Loucy (cell line): ENCODE measurements around the gene HYAL3.

ENCODE experiments used
- H2AFZ ChIP-seq: fragments of 200-600 bp; sonication (generic); 2 replicates; pipeline ENCODE4 v1.6.0; 2016; ENCODE audit warnings: antibody characterized with exemption, mild to moderate bottlenecking, low read length, moderate library complexity
- H3F3A ChIP-seq: fragments of 200-600 bp; 2 replicates; pipeline ENCODE4 v1.6.0; 2016; ENCODE audit warnings: antibody characterized with exemption, low read depth, mild to moderate bottlenecking
- H3K27me3 ChIP-seq: fragments of 200-600 bp; sonication (generic); 2 replicates; pipeline ENCODE4 v1.6.1; 2014; ENCODE audit warnings: low read length, mild to moderate bottlenecking; ENCODE audit not compliant: insufficient read depth, poor library complexity, severe bottlenecking
- H3K36me3 ChIP-seq: fragments of 200-600 bp; sonication (generic); 2 replicates; pipeline ENCODE4 v1.6.1; 2016; ENCODE audit warnings: low read length; ENCODE audit not compliant: insufficient read depth
- H3K4me1 ChIP-seq: fragments of 200-600 bp; sonication (generic); 2 replicates; pipeline ENCODE4 v1.5.1; 2014; ENCODE audit warnings: low read length, mild to moderate bottlenecking; ENCODE audit not compliant: insufficient read depth, poor library complexity, severe bottlenecking
- H3K4me2 ChIP-seq: fragments of 200-600 bp; sonication (generic); 2 replicates; pipeline ENCODE4 v1.6.0; 2014; ENCODE audit warnings: antibody characterized with exemption, low read length, low read depth, mild to moderate bottlenecking; ENCODE audit not compliant: poor library complexity, severe bottlenecking
- H3K4me3 ChIP-seq: fragments of 200-600 bp; sonication (generic); 2 replicates; pipeline ENCODE4 v1.5.1; 2014; ENCODE audit warnings: low read length, mild to moderate bottlenecking, mixed read lengths; ENCODE audit not compliant: poor library complexity, severe bottlenecking
- H3K79me2 ChIP-seq: fragments of 200-600 bp; sonication (generic); 2 replicates; pipeline ENCODE4 v1.6.1; 2014; ENCODE audit warnings: low read length; ENCODE audit not compliant: insufficient read depth
- H3K9ac ChIP-seq: fragments of 200-600 bp; sonication (generic); 2 replicates; pipeline ENCODE4 v1.6.0; 2014; ENCODE audit warnings: mild to moderate bottlenecking, low read depth, low read length, moderate library complexity; ENCODE audit not compliant: poor library complexity, severe bottlenecking
- H3K9me2 ChIP-seq: fragments of 200-600 bp; sonication (generic); replicated peaks from 2 replicates; pipeline ENCODE4 v1.6.1; 2016; ENCODE audit warnings: low read depth, low read length, mixed read lengths
- H3K9me3 ChIP-seq: fragments of 200-600 bp; sonication (generic); 2 replicates; pipeline ENCODE4 v1.6.1; 2014; ENCODE audit warnings: mild to moderate bottlenecking, antibody characterized with exemption, low read length, low read depth; ENCODE audit not compliant: insufficient read depth
- H4K20me1 ChIP-seq: fragments of 200-600 bp; sonication (generic); 2 replicates; pipeline ENCODE4 v1.6.0; 2014; ENCODE audit warnings: antibody characterized with exemption, low read length, mild to moderate bottlenecking; ENCODE audit not compliant: insufficient read depth, poor library complexity, severe bottlenecking
- EZH2phosphoT487 ChIP-seq: fragments of 200-600 bp; IDR thresholded peaks from 2 replicates; pipeline ENCODE4 v1.6.1; 2018; ENCODE audit warnings: antibody characterized with exemption, mild to moderate bottlenecking, moderate library complexity, borderline replicate concordance
- TF ChIP-seq, protein P1 (sequence below): fragments of 200-600 bp; sonication (generic); conservative IDR thresholded peaks from 2 replicates; pipeline ENCODE4 v1.5.1; 2014; ENCODE audit warnings: mild to moderate bottlenecking, antibody characterized with exemption, low read length

The HYAL3 gene

DNA sequence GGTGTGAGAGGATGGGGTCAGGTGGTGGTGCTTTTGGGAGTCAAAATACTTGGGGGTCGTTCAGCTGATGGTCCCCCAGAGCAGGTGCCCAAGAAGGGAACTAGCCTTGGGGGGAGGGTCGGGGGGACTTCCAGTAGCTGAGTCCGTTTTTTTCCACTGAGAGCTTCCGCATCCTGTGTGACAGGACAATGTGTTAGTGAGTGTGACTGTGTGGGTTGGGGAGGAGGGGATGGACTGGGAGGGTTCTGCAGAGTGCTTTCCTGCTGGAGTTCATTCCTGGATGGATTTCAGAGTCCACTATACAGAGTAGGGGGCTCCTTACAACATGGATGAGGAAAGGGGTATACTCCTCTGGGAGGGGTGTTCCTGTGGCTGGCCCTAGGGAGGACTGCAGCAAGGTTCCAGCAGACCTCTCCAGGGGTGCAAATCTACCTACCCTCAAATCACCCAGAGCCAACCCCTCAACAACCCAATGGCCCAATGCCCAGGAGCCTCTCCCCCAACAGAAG is 23.9 kb upstream of the HYAL3 start:
- Histone ChIP-seq H3K4me2 (no peak overlapping the region), H3K27me3 (no peaks in the 10 kb centered on the region), H3K36me3 (no peaks in the 10 kb centered on the region), H4K20me1 (peaks cover 23% of the 10 kb centered on the region), H3K9me3 (no peaks in the 10 kb centered on the region), H3F3A (no peaks in the 10 kb centered on the region), H3K4me3 (no peak overlapping the region), H3K4me1 (peaks cover 35% of the 10 kb centered on the region), H3K9ac (peak overlapping the region; percentile 13), H2AFZ (no peak overlapping the region), H3K79me2 (peaks cover 44% of the 10 kb centered on the region), H3K9me2 (no peaks in the 10 kb centered on the region)
- TF ChIP-seq, protein P1, sequence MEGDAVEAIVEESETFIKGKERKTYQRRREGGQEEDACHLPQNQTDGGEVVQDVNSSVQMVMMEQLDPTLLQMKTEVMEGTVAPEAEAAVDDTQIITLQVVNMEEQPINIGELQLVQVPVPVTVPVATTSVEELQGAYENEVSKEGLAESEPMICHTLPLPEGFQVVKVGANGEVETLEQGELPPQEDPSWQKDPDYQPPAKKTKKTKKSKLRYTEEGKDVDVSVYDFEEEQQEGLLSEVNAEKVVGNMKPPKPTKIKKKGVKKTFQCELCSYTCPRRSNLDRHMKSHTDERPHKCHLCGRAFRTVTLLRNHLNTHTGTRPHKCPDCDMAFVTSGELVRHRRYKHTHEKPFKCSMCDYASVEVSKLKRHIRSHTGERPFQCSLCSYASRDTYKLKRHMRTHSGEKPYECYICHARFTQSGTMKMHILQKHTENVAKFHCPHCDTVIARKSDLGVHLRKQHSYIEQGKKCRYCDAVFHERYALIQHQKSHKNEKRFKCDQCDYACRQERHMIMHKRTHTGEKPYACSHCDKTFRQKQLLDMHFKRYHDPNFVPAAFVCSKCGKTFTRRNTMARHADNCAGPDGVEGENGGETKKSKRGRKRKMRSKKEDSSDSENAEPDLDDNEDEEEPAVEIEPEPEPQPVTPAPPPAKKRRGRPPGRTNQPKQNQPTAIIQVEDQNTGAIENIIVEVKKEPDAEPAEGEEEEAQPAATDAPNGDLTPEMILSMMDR = no peak
- no peak for TF ChIP-seq EZH2phosphoT487

DNA sequence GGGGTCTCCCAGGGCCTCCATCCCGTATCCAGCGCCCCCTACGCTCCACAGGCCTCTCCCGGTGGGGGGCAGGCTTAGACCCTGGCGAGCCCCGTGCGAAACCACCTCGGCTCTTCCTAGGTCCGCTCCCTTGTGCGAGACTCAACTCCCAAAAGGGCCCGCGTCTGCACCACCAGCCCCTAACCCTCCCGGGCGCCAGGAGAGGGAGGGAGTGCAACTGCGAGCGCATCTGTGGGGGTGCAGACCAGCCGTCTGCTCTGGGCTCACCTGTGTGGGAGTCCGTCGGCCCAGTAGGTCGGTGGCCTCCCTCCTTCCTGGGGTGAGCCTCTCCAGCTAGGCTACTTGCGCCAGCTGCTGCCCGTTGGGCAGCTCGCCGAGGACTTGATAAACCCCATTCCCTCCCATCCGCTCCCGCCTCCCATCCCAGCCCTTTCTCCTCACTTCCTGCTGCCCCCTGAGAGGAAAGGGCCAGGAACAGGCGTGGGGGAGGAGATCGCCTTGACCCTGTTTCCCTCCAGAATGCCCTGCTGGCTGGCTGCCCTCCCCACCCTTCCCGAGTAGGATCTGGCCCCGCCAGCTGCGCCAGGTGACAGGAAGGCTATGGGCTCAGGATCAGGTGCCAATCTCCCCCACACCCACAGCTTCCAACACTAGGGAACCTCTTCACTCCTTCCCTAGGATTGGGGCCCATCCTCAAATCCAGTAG is 23.3 kb upstream of the HYAL3 start, which contains the start of gene HYAL2:
Gene HYAL2 (minus strand): TSS at position 360 of the 706 bp plus-strand sequence. CDS start 2,256 bp downstream, outside the sequence.
- Histone ChIP-seq H3K4me2 (peak within 1 kb of the TSS; percentile 95), H3K4me1 (peaks cover 38% of the 10 kb centered on the region), H3K4me3 (peak within 1 kb of the TSS; percentile 78), H3K36me3 (no peaks in the 10 kb centered on the region), H2AFZ (peak within 1 kb of the TSS; percentile 98), H3K9me2 (no peaks in the 10 kb centered on the region), H3K9me3 (no peaks in the 10 kb centered on the region), H4K20me1 (peaks cover 19% of the 10 kb centered on the region), H3F3A (no peaks in the 10 kb centered on the region), H3K27me3 (no peaks in the 10 kb centered on the region), H3K79me2 (peaks cover 43% of the 10 kb centered on the region), H3K9ac (peak within 1 kb of the TSS; percentile 77)
- TF ChIP-seq EZH2phosphoT487 = no peak
- TF ChIP-seq, protein P1 = no peak

DNA sequence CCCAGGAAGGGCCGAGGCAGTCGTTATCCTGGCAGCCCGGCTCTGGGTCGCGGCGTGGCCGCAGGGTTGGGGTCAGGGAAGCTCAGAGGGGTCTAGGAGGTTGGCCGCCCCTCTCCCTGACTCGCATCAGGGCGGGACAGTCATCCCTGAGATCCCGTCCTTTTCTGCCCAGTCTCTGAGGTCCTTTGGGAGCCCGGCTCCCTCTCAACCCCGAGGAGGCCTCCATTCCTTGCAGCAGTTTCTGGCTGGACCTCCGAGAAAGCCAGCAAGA is 22.8 kb upstream of the HYAL3 start:
- Histone ChIP-seq H3K36me3 (no peaks in the 10 kb centered on the region), H3K4me3 (peak overlapping the region; percentile 78), H3K27me3 (no peaks in the 10 kb centered on the region), H4K20me1 (peaks cover 16% of the 10 kb centered on the region), H2AFZ (0 out of 2 replicates have a peak overlapping the region, but pooled peaks have one; percentile 98), H3K9me3 (no peaks in the 10 kb centered on the region), H3K9me2 (no peaks in the 10 kb centered on the region), H3K4me1 (peaks cover 38% of the 10 kb centered on the region), H3K79me2 (peaks cover 38% of the 10 kb centered on the region), H3K9ac (no peak overlapping the region), H3F3A (no peaks in the 10 kb centered on the region), H3K4me2 (peak overlapping the region; percentile 95)
- TF ChIP-seq, protein P1 = no peak
- TF ChIP-seq EZH2phosphoT487 = no peak
